HepG2 (cell line): Measurements from ENCODE around the gene AGMO. TPM values are rescaled to one million over a fixed set of nuclear protein-coding genes. Genes with fewer than 3 reads are reported as not detected.

ENCODE experiments used
- ATAC-seq: fragments of 200-7000 bp; cut with Tn5 transposase; 3 replicates; pipeline ENCODE4 v1.9.1; 2020; ENCODE audit warnings: mild to moderate bottlenecking, moderate library complexity
- BruUV-seq: library from RNA; stranded (reverse); fragments of 400-500 nt; replicated peaks from 2 replicates; lab custom pipeline; 2021; lab: Mats Ljungman, UMichigan
- CTCF ChIA-PET: fragments of 300-600 bp; formaldehyde crosslinking; extraction: SDS; loops from one replicate; lab custom pipeline; 2021; ENCODE audit warnings: low total read pairs, inconsistent platforms, low intra/inter-chr PET ratio; lab: Yijun Ruan, JAX
- POLR2A ChIA-PET: fragments of 350-600 bp; sonication (Branson Sonifier 250); formaldehyde crosslinking; loops from one replicate; lab custom pipeline; 2020; ENCODE audit warnings: antibody characterized with exemption, inconsistent platforms; lab: Yijun Ruan, JAX
- DNase-seq: peaks from one replicate; pipeline ENCODE4 v3.0.0-alpha.2; 2015; ENCODE audit warnings: low spot score
- FAIRE-seq: peaks from 3 replicates; lab custom pipeline; 2011; peaks lifted over from hg19 to GRCh38; lab: Jason Lieb, UNC
- H2AFZ ChIP-seq: one replicate; pipeline ENCODE4 v1.6.1; 2011; ENCODE audit warnings: low read length, inconsistent platforms
- H3K27ac ChIP-seq: fragments of 300-600 bp; 3 replicates; pipeline ENCODE4 v1.8.0; 2011; ENCODE audit warnings: mixed run types, mild to moderate bottlenecking, mixed read lengths, low read length, inconsistent platforms; ENCODE audit not compliant: insufficient read depth; ENCODE audit errors: extremely low read length
- H3K27me3 ChIP-seq, 2 experiments: fragments of 200-600 bp in 1 of 2; 2 replicates in 1 of 2; 3 replicates in 1 of 2; pipeline versions ENCODE4 v1.6.0 to v1.8.0; 2011; ENCODE audit warnings: low read length in 2 of 2, mild to moderate bottlenecking in 2 of 2, moderate library complexity in 2 of 2, inconsistent platforms in 1 of 2; ENCODE audit not compliant: insufficient read depth in 2 of 2, control insufficient read depth in 1 of 2
- H3K36me3 ChIP-seq, 2 experiments: fragments of 200-600 bp in 1 of 2; replicated peaks in 1 of 2; 2 replicates in 1 of 2; 3 replicates in 1 of 2; pipeline versions ENCODE4 v1.5.1 to v1.8.0; 2011; ENCODE audit warnings: low read length in 2 of 2, inconsistent platforms in 1 of 2; ENCODE audit not compliant: insufficient read depth in 2 of 2, control insufficient read depth in 1 of 2
- H3K4me1 ChIP-seq: 2 replicates; pipeline ENCODE4 v1.5.1; 2012; ENCODE audit warnings: low read length, inconsistent platforms; ENCODE audit not compliant: insufficient read depth
- H3K4me2 ChIP-seq: 2 replicates; pipeline ENCODE4 v1.6.0; 2011; ENCODE audit warnings: low read depth, low read length, inconsistent platforms
- H3K4me3 ChIP-seq, 3 experiments: fragments of 200-600 bp in 1 of 3; sonication (generic), shearing (Covaris generic) in 1 of 3; replicated peaks in 1 of 3; 2 replicates each; pipeline ENCODE4 v1.5.1; 2011 to 2016; ENCODE audit warnings: low read length in 3 of 3, inconsistent platforms in 2 of 3, low read depth in 2 of 3, mild to moderate bottlenecking in 2 of 3, control low read depth in 1 of 3, mixed read lengths in 1 of 3; ENCODE audit not compliant: insufficient read depth in 1 of 3
- H3K79me2 ChIP-seq: one replicate; pipeline ENCODE4 v1.6.1; 2011; ENCODE audit warnings: low read length, inconsistent platforms; ENCODE audit not compliant: insufficient read depth
- H3K9ac ChIP-seq: 2 replicates; pipeline ENCODE4 v1.6.0; 2011; ENCODE audit warnings: mild to moderate bottlenecking, low read depth, low read length, inconsistent platforms; ENCODE audit not compliant: insufficient read depth
- H3K9me3 ChIP-seq: 2 replicates; pipeline ENCODE4 v1.5.1; 2012; ENCODE audit warnings: mild to moderate bottlenecking, low read length
- H4K20me1 ChIP-seq: 2 replicates; pipeline ENCODE4 v1.6.0; 2011; ENCODE audit warnings: inconsistent platforms, mild to moderate bottlenecking, low read length, moderate library complexity; ENCODE audit not compliant: insufficient read depth
- ARID5B ChIP-seq: IDR thresholded peaks from 2 replicates; pipeline ENCODE4 v1.4.0; 2020; ENCODE audit warnings: mild to moderate bottlenecking, missing genetic modification reagents
- ARNT2 ChIP-seq: sonication (generic); formaldehyde crosslinking; IDR thresholded peaks from 2 replicates; pipeline ENCODE4 v1.8.0; 2022; ENCODE audit warnings: mild to moderate bottlenecking, low read depth, missing genetic modification reagents, moderate library complexity
- CREB1 ChIP-seq, 2 experiments: fragments of 450-650 bp in 1 of 2; IDR thresholded peaks; 2 replicates each; pipeline ENCODE4 v1.6.1; 2016 to 2017; ENCODE audit warnings: control low read depth in 1 of 2, mild to moderate bottlenecking in 1 of 2, missing compliant biosample characterization in 1 of 2, missing genetic modification characterization in 1 of 2
- KAT8 ChIP-seq: IDR thresholded peaks from 2 replicates; pipeline ENCODE4 v1.6.1; 2016; ENCODE audit warnings: missing genetic modification reagents, missing compliant biosample characterization
- KMT2A ChIP-seq: sonication (generic); formaldehyde crosslinking; IDR thresholded peaks from 2 replicates; pipeline ENCODE4 v1.4.0; 2020; ENCODE audit warnings: missing genetic modification reagents
- RFXAP ChIP-seq: sonication (generic); formaldehyde crosslinking; IDR thresholded peaks from 2 replicates; pipeline ENCODE4 v1.4.0; 2020; ENCODE audit warnings: missing genetic modification reagents, borderline replicate concordance
- U2AF1 ChIP-seq: fragments of 200-400 bp; formaldehyde crosslinking; optimal IDR thresholded peaks from 2 replicates; pipeline ENCODE3; 2017; ENCODE audit warnings: mild to moderate bottlenecking, low read depth, low read length
- ZNF687 ChIP-seq: sonication (generic); formaldehyde crosslinking; IDR thresholded peaks from 2 replicates; pipeline ENCODE4 v1.5.1; 2020; ENCODE audit warnings: mild to moderate bottlenecking, missing genetic modification reagents, moderate library complexity
- WGBS: methylation state at CpG from one replicate; pipeline ENCODE4 v1.1.6; 2017; ENCODE audit warnings: low lambda C conversion rate; 5-methylcytosine and 5-hydroxymethylcytosine counted together
- in situ Hi-C: cut with HindIII; loops from 2 replicates; pipeline ENCODE4 v1.10.0; 2017; ENCODE audit warnings: low pct_unique_long_range_greater_than_20kb; ENCODE audit not compliant: extremely low pct_ligation_motif_present
- intact Hi-C: fragments of 100-400 bp; cut with micrococcal nuclease; formaldehyde crosslinking; loops from one replicate; pipeline ENCODE4 v1.10.0; 2022; ENCODE audit not compliant: unreplicated experiment
- polyA plus RNA-seq, 8 experiments: library from polyadenylated mRNA; depleted of rRNA in 3 of 8; stranded (reverse) in 7 of 8; unstranded in 1 of 8; fragments of >200 nt; fragmentation: Illumina TruSeq in 4 of 8; extraction: Trizol in 4 of 8; gene quantifications; 2 replicates each; pipeline versions ENCODE4 v1.2.1 to v1.2.3, GENCODE V29; 2011 to 2016; ENCODE audit warnings: low read depth in 4 of 8, missing spikeins in 1 of 8, mixed read lengths in 1 of 8; ENCODE audit not compliant: insufficient read depth in 1 of 8
- total RNA-seq, 5 experiments: library from RNA; depleted of rRNA; stranded (reverse); fragments of >200 nt; fragmentation: Illumina TruSeq; extraction: Trizol; gene quantifications; 2 replicates each; pipeline ENCODE4 v1.2.3, GENCODE V29; 2016; ENCODE audit warnings: low read depth in 1 of 5

AGMO gene
- total and polyA plus RNA-seq, 2 of the 13 experiments (the other 11 are each of a cell fraction or from before 2014, with no cell fraction given) = 0.22 to 0.50 TPM

- 13% methylated on average over 1 of the region's 1 CpG for WGBS
- intact Hi-C loops = no loop called here
- in situ Hi-C loops = no loop called here
- no peak for FAIRE-seq
- H2AFZ ChIP-seq = no peak overlapping the region
- H3K9ac ChIP-seq = no peak overlapping the region
- ChIA-PET POLR2A (no interaction called here), CTCF (no interaction called here)
- ATAC-seq = no peak
- DNase-seq = no peak
- no peaks in the 10 kb centered on the region for H4K20me1 ChIP-seq
- H3K4me2 ChIP-seq = no peak overlapping the region
- BruUV-seq = no TSS peak
- H3K27me3 ChIP-seq = no peaks in the 10 kb centered on the region
- no peak overlapping the region for H3K4me3 ChIP-seq
- H3K79me2 ChIP-seq = no peaks in the 10 kb centered on the region
- H3K36me3 ChIP-seq = no peaks in the 10 kb centered on the region
- peaks cover 70% of the 10 kb centered on the region for H3K9me3 ChIP-seq
- H3K4me1 ChIP-seq = no peaks in the 10 kb centered on the region
- H3K27ac ChIP-seq = no peak overlapping the region
- no peak for TF ChIP-seq KMT2A (CRISPR knock-in tag)
- no peak for TF ChIP-seq ARID5B
- no peak for TF ChIP-seq ZNF687
- no peak for TF ChIP-seq KAT8
- TF ChIP-seq CREB1 (IDR thresholded peaks at IDR 0.05) = no peak
- no peak for TF ChIP-seq CREB1 (CRISPR knock-in tag; IDR thresholded peaks at IDR 0.05)
- no peak for TF ChIP-seq RFXAP (CRISPR knock-in tag)
- no peak for TF ChIP-seq ARNT2 (CRISPR knock-in tag)
- TF ChIP-seq U2AF1 = no peak
Measured at GRCh38 chr7:15418264-15418663, 143.6 kb downstream of the AGMO start.
